Right cardiac atrium (tissue), 5 donors: ENCODE measurements around the gene SIGLEC9. TPM values are rescaled to one million over a fixed set of nuclear protein-coding genes. Genes with fewer than 3 reads are reported as not detected.

Experiments
- ATAC-seq, 2 donors: fragments of 200-7000 bp; cut with Tn5 transposase; one replicate each; pipeline versions ENCODE4 v1.8.0 to v1.9.1; 2020; ENCODE audit warnings: moderate library complexity in 2 of 2, mild to moderate bottlenecking in 1 of 2
- DNase-seq, 3 donors: peaks; one replicate each; pipeline ENCODE4 v3.0.0-alpha.2; 2020
- H3K27ac ChIP-seq: one replicate; pipeline ENCODE4 v1.5.1; 2013; ENCODE audit warnings: mild to moderate bottlenecking, low read length, control low read depth, moderate library complexity
- H3K27me3 ChIP-seq: one replicate; pipeline ENCODE4 v1.6.1; 2013; ENCODE audit not compliant: control insufficient read depth, insufficient read depth
- H3K4me1 ChIP-seq: one replicate; pipeline ENCODE4 v1.6.1; 2013; ENCODE audit warnings: low read length; ENCODE audit not compliant: control insufficient read depth, insufficient read depth
- H3K4me3 ChIP-seq: one replicate; pipeline ENCODE4 v1.5.1; 2013; ENCODE audit warnings: low read length, control low read depth
- H3K9me3 ChIP-seq: one replicate; pipeline ENCODE4 v1.6.1; 2013; ENCODE audit warnings: low read length; ENCODE audit not compliant: control insufficient read depth
- WGBS: extraction: QIAGEN DNeasy Blood & Tissue Kit; methylation state at CpG from one replicate; pipeline ENCODE4 v1.1.7; 2013; 5-methylcytosine and 5-hydroxymethylcytosine counted together
- intact Hi-C, 4 donors: fragments of 100-400 bp; cut with DNase I; formaldehyde crosslinking; loops; one replicate each; pipeline versions ENCODE4 v1.11.0 to v1.14.0; 2022 to 2023
- long read RNA-seq, 4 donors: library from polyadenylated mRNA; unstranded; transcript quantifications; one replicate each; pipeline ENCODE4 v2.0.0, GENCODE V29; 2020 to 2021
- polyA plus RNA-seq: library from polyadenylated mRNA; stranded (reverse); fragments of 200-250 nt; gene quantifications from one replicate; pipeline ENCODE4 v1.2.3, GENCODE V29; 2013
- total RNA-seq, 4 donors: library from RNA; stranded (reverse); fragmentation: NEBNext Ultra II Directional; extraction: Animal tissue kit (Norgen Biotek cat#: 25700); gene quantifications; one replicate each; pipeline ENCODE4 v1.2.1, GENCODE V29; 2021
- donor health status: healthy with polysubstance abuse.
- donor health status: DM: no; HTN: yes; CAD: no.
- donor health status: DM: no; HTN: no; CAD: no.
- donor health status: DM: no; HTN: yes; CAD: no; lungs with severe emphysema.
- donor health status: DM: yes; HTN: yes; CAD: no.

Gene SIGLEC9
- 1 to 10 TPM; 2.9 to 6.0 (median 4.7) TPM for total RNA-seq
- polyA plus RNA-seq = 1.2 TPM
- long read RNA-seq, donor 1, transcript SIGLEC9-201 (7 exons, 1,690 nt) = major isoform, 5 of 6 reads
- long read RNA-seq, donor 1, partial matches to known transcripts = 0 of 6 reads
- long read RNA-seq, donor 1, other reads (novel, unspliced or antisense) = 1 of 6 reads
- long read RNA-seq, donor 2, partial matches to known transcripts = 0 of 1 reads
- long read RNA-seq, donor 2, other reads (novel, unspliced or antisense) = 1 of 1 reads
- long read RNA-seq, donor 3, partial matches to known transcripts = 3 of 9 reads
- long read RNA-seq, donor 3, other reads (novel, unspliced or antisense) = 1 of 9 reads
- long read RNA-seq, donor 4, partial matches to known transcripts = 1 of 3 reads
- long read RNA-seq, donor 4, other reads (novel, unspliced or antisense) = 0 of 3 reads

- Histone ChIP-seq H3K9me3 (no peaks in the 10 kb centered on the region), H3K27ac (no peak within 1 kb of the TSS), H3K27me3 (no peaks in the 10 kb centered on the region), H3K4me1 (no peaks in the 10 kb centered on the region), H3K4me3 (no peak within 1 kb of the TSS)
- DNase-seq (peak; percentile 61 to 84 (median 84)), ATAC-seq (peak; percentile 33 to 53)
- intact Hi-C loops = no loop called here
- 54% methylated on average over 14 of the region's 14 CpGs for WGBS
Measured at GRCh38 chr19:51124729-51125128, at the start of gene SIGLEC9. Gene SIGLEC9 (plus strand): TSS chr19:51124906. CDS start chr19:51124975, 69 bp downstream.

DNA sequence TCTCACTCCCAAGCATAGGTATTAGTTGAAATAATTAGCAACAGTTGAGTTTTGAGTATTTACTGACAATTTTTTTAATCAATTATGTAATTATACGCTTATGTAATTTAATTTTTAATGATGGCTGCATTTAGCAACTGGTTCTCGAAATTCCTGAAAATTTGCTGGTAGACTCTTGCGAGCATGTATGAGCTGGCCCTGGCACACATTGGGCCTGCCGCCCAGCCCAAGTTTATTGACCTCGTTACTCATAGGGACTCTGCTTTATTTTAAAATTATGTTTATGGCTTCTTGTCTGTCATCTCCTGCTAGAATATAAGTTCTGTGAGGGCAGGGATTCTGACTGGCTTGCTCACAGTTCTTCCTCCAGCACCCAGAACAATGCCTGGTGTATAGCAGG lies 48.7 kb upstream of the SIGLEC9 start:
- intact Hi-C loops = no loop called here

GRCh38 chr19:51076631-51077213 lies 48.0 kb upstream of the SIGLEC9 start:
- H3K4me1 ChIP-seq = no peaks in the 10 kb centered on the region
- no peaks in the 10 kb centered on the region for H3K27me3 ChIP-seq
- ATAC-seq = no peak
- no peaks in the 10 kb centered on the region for H3K9me3 ChIP-seq
- no peak overlapping the region for H3K4me3 ChIP-seq
- no peak for DNase-seq
- no peak overlapping the region for H3K27ac ChIP-seq
- 79% methylated on average over 14 of the region's 14 CpGs for WGBS
- intact Hi-C loops = no loop called here

More for the DNA sequence above, 48.7 kb upstream of the SIGLEC9 start:
- ATAC-seq (no peak), DNase-seq (no peak)
- Histone ChIP-seq H3K27ac (no peak overlapping the region), H3K4me3 (no peak overlapping the region), H3K4me1 (no peaks in the 10 kb centered on the region), H3K27me3 (no peaks in the 10 kb centered on the region), H3K9me3 (no peaks in the 10 kb centered on the region)
- 90% methylated on average over 5 of the region's 5 CpGs for WGBS

DNA sequence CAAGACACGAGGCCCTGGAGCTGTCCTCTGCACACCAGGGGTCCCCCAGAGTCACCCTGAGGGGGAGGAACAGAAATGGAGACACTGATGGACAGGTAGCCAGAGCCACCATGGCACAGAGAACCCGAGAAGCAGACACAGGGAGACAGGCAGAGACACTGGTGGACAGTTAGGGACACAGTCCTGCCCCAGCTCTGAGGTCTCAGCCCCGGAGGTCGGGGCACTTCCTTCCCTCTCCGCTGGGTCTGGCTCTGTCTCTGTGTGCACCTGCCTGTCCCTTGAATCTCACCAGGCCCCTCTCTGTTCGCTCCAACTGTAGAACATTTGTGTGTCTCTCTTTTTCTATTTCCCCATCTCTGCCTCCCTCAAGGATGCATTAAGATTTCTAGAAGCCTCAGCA lies 46.6 kb upstream of the SIGLEC9 start:
- H3K4me3 ChIP-seq = no peak overlapping the region
- no peaks in the 10 kb centered on the region for H3K4me1 ChIP-seq
- H3K27me3 ChIP-seq = no peaks in the 10 kb centered on the region
- ATAC-seq (no peak), DNase-seq (no peak)
- WGBS = 72% methylated on average over 6 of the region's 6 CpGs
- no peaks in the 10 kb centered on the region for H3K9me3 ChIP-seq
- intact Hi-C loops = no loop called here
- no peak overlapping the region for H3K27ac ChIP-seq

DNA sequence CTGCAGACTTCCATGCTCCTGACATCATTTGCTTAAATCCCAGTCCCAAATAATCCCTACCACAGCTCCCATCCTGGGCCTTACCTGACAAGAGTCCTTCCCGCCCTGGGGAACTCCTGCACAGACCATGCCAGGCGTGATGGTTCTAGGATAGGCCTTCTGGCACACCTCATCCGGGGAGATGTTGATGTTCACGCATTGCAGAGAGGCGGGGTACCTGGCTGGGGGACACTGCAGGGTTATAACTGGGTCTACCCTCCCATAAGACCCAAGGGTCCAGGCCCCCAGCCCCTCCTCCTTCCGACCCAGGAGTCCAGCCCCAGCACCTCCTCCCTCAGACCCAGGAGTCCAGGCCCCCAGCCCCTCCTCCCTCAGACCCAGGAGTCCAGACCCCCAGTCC lies 46.0 kb upstream of the SIGLEC9 start:
- H3K4me3 ChIP-seq = no peak overlapping the region
- intact Hi-C loops = no loop called here
- no peaks in the 10 kb centered on the region for H3K9me3 ChIP-seq
- H3K27ac ChIP-seq = no peak overlapping the region
- ATAC-seq (no peak), DNase-seq (no peak)
- no peaks in the 10 kb centered on the region for H3K4me1 ChIP-seq
- whole genome bisulfite sequencing = 91% methylated on average over 6 of the region's 6 CpGs
- H3K27me3 ChIP-seq = no peaks in the 10 kb centered on the region

DNA sequence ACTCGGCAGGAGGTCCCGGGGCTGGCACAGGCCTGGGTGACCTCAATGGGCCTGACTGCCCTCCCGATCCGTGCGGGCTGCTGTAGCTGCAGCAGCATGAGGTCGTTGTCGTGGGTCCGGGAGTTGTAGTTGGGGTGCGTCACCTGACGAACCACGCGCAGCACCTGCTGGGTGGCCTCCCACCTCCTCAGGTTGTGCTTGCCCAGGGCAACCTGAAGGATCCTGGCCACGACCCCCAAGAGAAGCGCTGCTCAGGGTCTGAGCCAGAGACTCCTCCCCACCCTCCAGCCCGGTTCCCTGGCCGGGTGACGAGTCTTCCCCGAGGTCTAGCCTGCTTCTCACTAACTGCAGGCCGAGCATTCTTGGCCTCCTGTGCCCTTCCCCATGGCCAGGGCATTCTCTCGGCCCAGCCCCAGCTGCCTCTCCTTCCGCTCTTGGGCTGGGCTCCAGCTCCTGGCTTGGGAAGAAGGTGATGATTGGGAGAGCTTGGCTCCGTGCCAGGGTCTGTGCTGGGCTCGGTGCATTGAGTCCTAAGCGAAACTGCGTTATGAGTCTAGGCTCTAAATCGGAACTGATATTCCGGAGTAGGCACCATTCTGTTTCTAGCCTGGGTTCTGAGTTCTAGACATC lies 45.1 kb upstream of the SIGLEC9 start:
- WGBS = 67% methylated on average over 27 of the region's 27 CpGs
- no peaks in the 10 kb centered on the region for H3K27me3 ChIP-seq
- H3K27ac ChIP-seq = no peak overlapping the region
- H3K4me1 ChIP-seq = no peaks in the 10 kb centered on the region
- DNase-seq (peak; percentile 64 to 87 (median 75)), ATAC-seq (peak; percentile 59 to 61)
- no peak overlapping the region for H3K4me3 ChIP-seq
- intact Hi-C loops = no loop called here
- no peaks in the 10 kb centered on the region for H3K9me3 ChIP-seq

DNA sequence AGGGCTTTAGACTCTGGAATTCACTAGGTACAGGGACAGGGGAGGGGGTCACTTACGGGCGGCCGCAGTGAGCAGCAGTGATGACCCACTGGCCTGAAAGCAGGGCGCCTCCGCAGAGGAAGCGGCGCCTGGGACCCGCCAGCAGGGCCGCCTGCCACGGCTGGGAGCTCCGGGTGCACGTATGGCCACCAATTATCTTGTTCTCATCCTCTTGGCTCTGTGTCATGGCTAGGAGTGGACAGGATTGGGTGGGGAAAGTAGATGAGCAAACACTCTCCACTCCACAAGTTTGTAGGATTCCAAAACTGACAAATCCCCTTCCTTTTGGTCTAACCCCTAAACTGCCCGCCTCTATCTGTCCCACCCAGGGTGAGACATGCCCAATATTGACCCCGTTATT lies 43.2 kb upstream of the SIGLEC9 start:
- peak; percentile 17 to 60 for ATAC-seq
- no peaks in the 10 kb centered on the region for H3K27me3 ChIP-seq
- no peak for DNase-seq
- H3K9me3 ChIP-seq = no peaks in the 10 kb centered on the region
- WGBS = 78% methylated on average over 14 of the region's 14 CpGs
- no peaks in the 10 kb centered on the region for H3K4me1 ChIP-seq
- H3K4me3 ChIP-seq = no peak overlapping the region
- intact Hi-C loops = no loop called here
- H3K27ac ChIP-seq = no peak overlapping the region

GRCh38 chr19:51082611-51083010 lies 42.1 kb upstream of the SIGLEC9 start, which contains the start of gene KLK14:
Gene KLK14 (minus strand): TSS chr19:51082887. CDS start chr19:51082614, 273 bp downstream.
- Histone ChIP-seq H3K27me3 (no peaks in the 10 kb centered on the region), H3K4me1 (no peaks in the 10 kb centered on the region), H3K27ac (no peak within 1 kb of the TSS), H3K4me3 (no peak within 1 kb of the TSS), H3K9me3 (no peaks in the 10 kb centered on the region)
- no peak for ATAC-seq
- intact Hi-C loops = no loop called here
- DNase-seq = no peak
- 32% methylated on average over 7 of the region's 7 CpGs for WGBS

DNA sequence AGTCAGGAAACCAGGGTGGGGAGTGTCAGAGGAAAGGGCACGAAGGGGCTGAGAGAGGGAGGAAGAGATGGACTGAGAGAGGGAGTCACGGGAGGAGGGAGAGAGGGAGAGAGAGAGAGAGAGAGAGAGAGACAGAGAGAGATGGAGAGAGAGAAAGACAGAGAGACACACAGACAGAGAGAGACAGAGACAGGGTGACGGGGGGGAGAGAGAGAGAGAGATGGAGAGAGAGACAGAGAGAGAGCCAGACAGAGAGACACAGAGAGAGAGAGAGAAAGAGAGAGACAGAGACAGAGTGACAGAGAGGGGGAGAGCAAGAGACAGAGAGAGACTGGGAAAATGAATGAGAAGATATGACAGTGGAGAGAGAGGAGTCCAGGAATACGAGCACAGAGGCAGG lies 41.5 kb upstream of the SIGLEC9 start:
- Histone ChIP-seq H3K4me3 (no peak overlapping the region), H3K27ac (no peak overlapping the region), H3K9me3 (no peaks in the 10 kb centered on the region), H3K27me3 (no peaks in the 10 kb centered on the region), H3K4me1 (no peaks in the 10 kb centered on the region)
- intact Hi-C loops = no loop called here
- WGBS = 34% methylated on average over 4 of the region's 4 CpGs
- ATAC-seq (no peak), DNase-seq (no peak)

DNA sequence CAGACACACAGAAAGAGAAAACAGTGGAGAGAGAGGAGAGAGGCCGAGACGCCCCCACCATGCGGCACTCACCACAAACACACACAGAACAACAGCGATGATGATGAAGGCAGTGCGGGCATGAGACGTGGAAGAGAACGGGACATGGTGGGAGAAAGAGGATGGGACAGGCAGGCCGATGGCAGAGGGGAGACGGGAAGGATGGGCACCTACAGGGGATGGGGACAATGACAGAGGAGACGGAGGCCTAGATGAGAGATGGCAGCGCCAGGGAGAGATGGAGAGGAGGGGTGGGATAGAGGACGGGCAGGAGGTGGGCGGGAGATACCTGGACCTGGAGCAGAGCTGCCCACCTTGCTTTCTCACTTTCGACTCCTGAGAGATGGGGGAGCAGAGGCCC lies 40.9 kb upstream of the SIGLEC9 start:
- no peaks in the 10 kb centered on the region for H3K27me3 ChIP-seq
- H3K9me3 ChIP-seq = no peaks in the 10 kb centered on the region
- WGBS = 74% methylated on average over 14 of the region's 14 CpGs
- H3K4me3 ChIP-seq = no peak overlapping the region
- H3K4me1 ChIP-seq = no peaks in the 10 kb centered on the region
- no peak overlapping the region for H3K27ac ChIP-seq
- ATAC-seq = no peak
- intact Hi-C loops = no loop called here
- no peak for DNase-seq

- 75% methylated on average over 7 of the region's 7 CpGs for WGBS
- intact Hi-C loops = no loop called here
- no peak overlapping the region for H3K27ac ChIP-seq
- ATAC-seq = no peak
- H3K4me3 ChIP-seq = no peak overlapping the region
- no peak for DNase-seq
- H3K27me3 ChIP-seq = no peaks in the 10 kb centered on the region
- no peaks in the 10 kb centered on the region for H3K9me3 ChIP-seq
- H3K4me1 ChIP-seq = no peaks in the 10 kb centered on the region
Measured at GRCh38 chr19:51084505-51084904, 40.2 kb upstream of the SIGLEC9 start.
